HG03139 (cell line): ENCODE data around the gene CUL4B.
A peak's percentile ranks its signal among the peaks of the same experiment; 100 is the strongest.
"Not testable (repeated sequence)": the region's sequence is repeated elsewhere in the genome, so short reads cannot be mapped to it uniquely, and the experiment has no call there.

Source experiments
- ATAC-seq: cut with Tn5 transposase; IDR thresholded peaks from one replicate; pipeline ENCODE4 v1.9.1; 2021; ENCODE audit not compliant: unreplicated experiment

CUL4B gene

GRCh38 chrX:120560842-120561633 is at the start of gene CUL4B:
TSS of gene CUL4B (minus strand) at chrX:120560962. CDS start at chrX:120560638, 324 bp downstream.
- peak; percentile 74 for ATAC-seq

- ATAC-seq = peak; percentile 53
These were observed 43.6 kb upstream of the CUL4B start for GRCh38 chrX:120604361-120604782.

- ATAC-seq = peak; percentile 91
These were observed 43.1 kb upstream of the CUL4B start, which contains the start of gene MCTS1 for GRCh38 chrX:120603707-120604360. TSS of gene MCTS1 (plus strand) at chrX:120604101. CDS start at chrX:120604237, 136 bp downstream.

- no peak for ATAC-seq
These were observed 24.9 kb upstream of the CUL4B start for GRCh38 chrX:120585702-120586101.

GRCh38 chrX:120575379-120576114 is 14.8 kb upstream of the CUL4B start:
- no peak for ATAC-seq

DNA sequence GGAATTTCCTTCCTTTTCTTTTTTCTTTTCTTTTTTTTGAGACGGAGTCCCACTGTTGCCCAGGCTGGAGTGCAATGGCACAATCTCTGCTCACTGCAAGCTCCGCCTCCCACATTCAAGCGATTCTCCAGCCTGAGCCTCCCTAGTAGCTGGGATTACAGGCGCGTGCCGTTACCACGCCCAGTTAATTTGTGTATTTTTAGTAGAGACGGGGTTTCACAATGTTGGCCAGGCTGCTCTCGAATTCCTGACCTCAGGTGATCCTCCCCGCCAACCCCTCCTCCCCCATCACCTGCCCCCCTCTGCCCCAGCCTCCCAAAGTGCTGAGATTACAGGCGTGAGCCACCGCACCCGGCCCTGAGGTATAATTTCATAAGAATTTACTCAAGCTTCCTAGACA is 13.0 kb upstream of the CUL4B start:
- not testable (repeated sequence) for ATAC-seq

DNA sequence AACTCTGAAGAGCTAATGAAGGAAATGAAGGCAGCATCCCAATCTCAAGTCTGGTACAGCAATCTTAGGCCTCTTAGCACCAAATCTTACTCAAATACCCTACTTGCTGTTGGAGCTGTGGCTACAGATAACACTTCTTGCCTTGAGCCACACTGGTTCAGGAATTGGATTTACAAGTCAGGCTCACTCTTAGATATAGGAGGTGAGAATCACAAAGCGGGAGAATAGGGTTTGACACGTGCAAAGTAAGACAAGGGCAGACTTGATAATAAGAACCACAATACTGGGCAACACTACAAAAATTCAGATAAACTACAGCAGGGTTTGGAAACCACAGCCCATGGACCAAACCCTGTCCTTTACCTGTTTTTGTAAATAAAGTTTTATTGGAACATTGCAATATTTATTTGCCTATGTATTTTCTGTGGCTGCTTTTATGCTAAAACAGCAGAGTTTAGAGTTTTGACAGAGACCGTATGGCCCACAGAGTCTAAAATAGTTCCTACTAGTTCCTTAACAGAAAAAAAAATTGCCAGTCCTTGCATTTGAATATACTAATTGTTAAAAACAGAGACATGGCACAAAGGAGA is 9.3 kb upstream of the CUL4B start:
- no peak for ATAC-seq

DNA sequence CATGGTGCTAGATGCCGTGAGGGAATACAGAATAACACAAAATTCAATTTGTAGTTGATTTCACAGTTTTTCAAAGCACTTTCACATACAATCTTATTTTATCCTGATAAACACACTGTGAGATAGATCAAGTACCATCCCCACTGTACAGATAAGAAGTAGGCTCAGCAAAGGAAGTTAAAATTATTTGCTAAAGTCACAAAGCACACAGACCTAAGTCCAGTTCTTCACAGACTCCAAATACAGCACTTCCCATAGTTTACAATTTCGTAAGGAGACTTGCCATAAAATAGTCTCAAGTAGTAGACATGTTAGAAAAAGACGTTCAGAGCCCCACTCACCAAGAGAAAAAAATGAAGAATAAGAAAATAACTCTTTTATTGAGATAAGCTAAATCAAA is 7.8 kb upstream of the CUL4B start:
- no peak for ATAC-seq

GRCh38 chrX:120568035-120568434 is 7.3 kb upstream of the CUL4B start:
- no peak for ATAC-seq

DNA sequence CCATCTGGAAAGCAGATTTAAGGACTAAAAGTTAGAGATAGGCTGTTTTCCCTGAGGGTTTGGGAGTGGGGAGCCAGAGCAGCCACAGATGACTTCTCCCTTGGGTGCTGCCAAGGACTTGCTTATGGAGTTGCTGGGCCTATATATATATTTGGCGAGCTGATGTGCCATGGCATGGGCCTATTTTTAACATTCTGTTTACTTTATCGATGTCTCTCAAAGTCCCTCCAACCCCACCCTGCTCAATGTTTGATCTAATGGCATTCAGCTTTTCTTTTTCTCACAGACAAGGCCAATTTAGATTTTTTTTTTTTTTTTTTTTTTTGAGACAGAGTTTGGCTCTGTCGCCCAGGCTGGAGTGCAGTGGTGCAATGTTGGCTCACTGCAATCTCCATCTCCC is 6.1 kb upstream of the CUL4B start:
- ATAC-seq = no peak

DNA sequence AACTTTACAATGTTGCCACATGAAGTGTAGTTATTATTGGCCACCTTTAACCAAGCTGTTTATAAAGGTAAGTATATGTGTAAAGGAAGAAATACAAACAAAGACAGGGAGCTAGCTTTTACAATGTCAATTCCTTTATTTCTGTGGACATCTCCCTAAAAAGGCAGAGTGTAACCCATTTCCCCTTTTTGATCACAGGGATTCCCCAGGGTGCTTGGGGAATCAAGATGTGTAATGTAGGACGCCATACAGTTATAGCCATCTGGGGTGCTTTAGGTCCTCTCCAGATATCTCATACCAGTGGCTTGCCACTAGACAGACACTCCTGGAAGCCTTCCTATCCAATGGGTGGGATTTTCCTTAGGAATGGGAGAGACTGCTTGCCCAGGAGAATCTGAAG is 4.2 kb upstream of the CUL4B start:
- no peak for ATAC-seq

GRCh38 chrX:120562569-120562926 is 1.8 kb upstream of the CUL4B start:
- ATAC-seq = no peak

DNA sequence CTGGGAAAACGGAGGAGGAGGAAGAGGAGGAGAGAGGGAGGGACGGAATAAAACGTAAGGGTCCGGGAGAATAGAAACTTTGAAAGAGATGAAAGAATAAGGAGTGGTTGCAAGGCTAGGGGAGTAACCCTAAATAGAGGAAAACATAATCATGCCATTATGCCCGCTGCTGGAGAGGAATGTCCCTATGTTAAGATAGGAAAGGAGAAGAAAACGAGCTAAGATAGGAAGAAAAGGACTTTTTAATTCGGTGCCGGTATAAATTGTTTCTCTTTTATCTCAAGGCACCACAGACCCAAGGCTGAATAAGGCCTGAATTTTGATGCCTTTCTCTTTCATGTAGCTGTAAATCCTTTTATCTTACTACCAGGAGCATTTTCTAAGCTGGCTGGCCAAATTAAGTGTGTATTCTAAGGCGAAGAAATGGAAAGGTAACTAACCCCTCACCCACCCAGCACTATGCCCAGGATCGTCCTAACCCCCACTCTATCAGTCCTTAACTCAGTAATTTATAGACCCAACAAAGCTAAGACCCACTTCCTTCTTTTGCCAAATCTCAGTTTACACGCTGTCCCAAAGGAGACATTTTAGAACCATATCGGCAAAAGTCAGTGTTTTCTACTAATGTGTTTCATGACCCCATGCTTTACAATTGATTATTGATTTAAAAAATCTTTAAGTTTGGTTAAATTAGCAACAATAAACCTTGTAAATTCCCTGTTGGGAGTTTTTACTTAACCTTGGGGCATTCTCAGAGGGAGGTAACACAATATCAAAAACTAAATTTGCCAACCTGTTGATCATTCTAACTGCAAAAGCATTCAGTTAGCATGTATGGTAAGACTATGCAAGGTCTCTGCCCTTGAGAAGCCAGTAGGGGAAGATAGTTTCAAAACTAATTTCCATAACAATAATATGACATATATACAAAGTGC is 1.1 kb upstream of the CUL4B start:
- no peak for ATAC-seq

GRCh38 chrX:120560405-120560841 is 339 bp downstream of the CUL4B start:
- peak; percentile 23 for ATAC-seq

GRCh38 chrX:120559804-120560203 is 958 bp downstream of the CUL4B start:
- no peak for ATAC-seq

GRCh38 chrX:120556251-120556650 is 4.5 kb downstream of the CUL4B start:
- ATAC-seq = no peak

DNA sequence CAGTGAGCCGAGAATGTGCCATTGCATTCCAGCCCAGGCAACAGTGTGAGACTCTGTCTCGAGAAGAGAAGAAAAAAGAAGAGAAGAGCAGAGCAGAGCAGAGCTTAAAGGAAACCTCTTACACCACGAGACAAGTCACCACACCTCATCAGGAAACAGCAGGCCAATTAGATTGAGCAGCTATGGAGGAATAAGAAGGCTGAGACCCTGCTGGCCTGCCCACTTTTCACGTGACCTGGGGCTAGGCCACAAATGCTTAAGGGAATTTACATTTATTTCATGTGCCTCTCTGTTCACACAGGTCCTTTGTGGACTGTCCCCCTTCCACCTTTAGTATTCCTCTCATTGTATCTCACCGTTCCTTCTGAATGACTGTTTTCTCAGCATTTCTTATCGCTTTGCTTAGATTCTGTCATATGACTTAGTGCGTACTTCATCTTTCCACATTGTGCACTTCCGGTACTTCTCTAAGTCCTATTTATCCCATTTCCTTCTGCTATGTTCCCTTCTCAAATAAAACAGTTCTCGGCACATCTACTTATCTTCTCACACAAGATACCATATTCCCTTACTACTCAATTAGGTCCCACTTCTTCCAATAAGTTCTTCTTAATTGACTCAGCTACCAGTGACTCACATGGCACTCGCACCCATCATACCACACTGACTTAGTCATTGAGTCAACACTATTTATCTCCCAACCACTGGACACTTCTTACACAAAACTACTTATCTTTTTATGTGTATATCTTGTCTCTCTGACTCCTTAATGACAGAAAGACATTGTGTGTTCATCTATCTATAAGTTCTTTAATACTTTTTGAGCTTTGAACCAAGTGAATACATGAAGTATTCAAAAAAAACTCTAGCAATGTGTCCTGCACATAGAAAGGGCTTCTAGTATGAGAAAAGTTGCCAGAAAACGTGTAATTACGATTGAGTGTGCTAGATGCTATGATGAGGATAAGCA is 11.0 kb downstream of the CUL4B start:
- no peak for ATAC-seq

DNA sequence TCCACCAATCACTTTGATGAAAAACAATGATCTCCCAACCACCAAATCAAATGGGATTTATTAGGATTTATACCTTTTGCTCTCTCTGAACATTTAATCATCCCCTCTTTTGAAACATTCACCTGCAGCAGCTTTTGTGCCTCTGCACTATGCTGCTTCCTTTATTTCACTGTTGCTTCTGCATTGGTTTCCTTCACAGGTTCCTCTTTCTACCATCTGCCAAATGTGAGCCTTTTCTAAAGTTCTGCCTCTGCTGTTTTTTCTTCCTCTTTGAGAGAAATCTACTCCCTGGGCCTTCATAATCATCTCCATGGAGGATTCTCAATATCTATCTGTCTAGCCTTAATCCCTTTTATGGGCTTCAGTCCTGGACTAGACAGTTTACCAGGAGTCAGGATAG is 24.7 kb downstream of the CUL4B start:
- no peak for ATAC-seq
